ENCODE results near the gene NHLRC3.

DNA sequence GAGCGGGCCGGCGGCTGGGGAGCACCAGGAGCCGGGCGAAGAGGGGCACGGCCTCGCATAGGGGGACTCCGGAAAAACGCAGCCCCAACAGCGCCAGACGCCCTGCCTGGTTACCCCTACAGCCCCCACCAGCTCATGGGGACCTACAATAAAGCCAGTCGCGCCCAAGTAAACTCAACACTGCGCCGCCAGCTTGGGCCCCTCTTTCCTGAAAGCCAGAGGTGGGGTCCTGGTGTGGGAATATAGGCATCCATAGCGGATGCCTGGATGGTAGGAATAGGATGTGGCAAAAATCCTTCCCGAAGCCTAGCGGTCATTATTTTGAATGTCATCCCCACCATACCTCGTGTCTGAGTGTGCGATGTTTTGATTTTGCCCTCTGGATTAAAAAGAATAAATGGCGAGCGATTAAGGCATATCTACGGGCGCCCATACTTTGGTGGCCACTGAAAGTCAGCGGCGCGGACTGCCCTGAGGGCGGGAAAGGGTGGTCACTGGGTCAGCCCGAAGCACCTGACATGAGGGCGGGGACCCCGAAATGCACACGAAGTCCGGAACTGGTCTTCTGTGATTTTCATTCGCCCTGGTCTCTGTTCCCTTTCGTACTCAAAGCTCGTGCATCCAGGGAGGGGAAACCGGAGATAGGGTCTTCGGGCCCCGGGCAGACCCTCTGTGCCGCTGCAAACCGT, at the start of gene NHLRC3, which contains the start of gene PROSER1:
- no peak for TF ChIP-seq GATA2 (IDR thresholded peaks at IDR 0.05; ENCODE audit: low read depth, low read length)
- TF ChIP-seq GATA3 (IDR thresholded peaks at IDR 0.05; ENCODE audit: low read depth, low read length): no peak

Measured in SH-SY5Y (cell line).